Lower lobe of right lung (tissue), 2 donors: ENCODE data around the gene MN1. TPM values are rescaled to one million over a fixed set of nuclear protein-coding genes. Genes with fewer than 3 reads are reported as not detected.

ENCODE experiments used
- ATAC-seq, 2 donors: fragments of 200-7000 bp; cut with Tn5 transposase; one replicate each; pipeline ENCODE4 v1.9.1; 2020 to 2022; ENCODE audit warnings: mild to moderate bottlenecking in 2 of 2, moderate library complexity in 2 of 2
- DNase-seq: peaks from one replicate; pipeline ENCODE4 v3.0.0-alpha.2; 2020
- H3K27ac ChIP-seq: fragments of 200-600 bp; one replicate; pipeline ENCODE4 v1.8.0; 2022
- H3K27me3 ChIP-seq: fragments of 200-600 bp; one replicate; pipeline ENCODE4 v1.8.0; 2022; ENCODE audit warnings: low read depth
- H3K36me3 ChIP-seq: fragments of 200-600 bp; one replicate; pipeline ENCODE4 v1.8.0; 2022; ENCODE audit warnings: mild to moderate bottlenecking
- H3K4me1 ChIP-seq: fragments of 200-600 bp; one replicate; pipeline ENCODE4 v1.8.0; 2022
- H3K4me3 ChIP-seq: fragments of 200-600 bp; one replicate; pipeline ENCODE4 v1.8.0; 2022; ENCODE audit warnings: mild to moderate bottlenecking
- H3K9me3 ChIP-seq: fragments of 200-600 bp; one replicate; pipeline ENCODE4 v1.8.0; 2022
- intact Hi-C: fragments of 100-400 bp; cut with DNase I; formaldehyde crosslinking; loops from one replicate; pipeline ENCODE4 v1.11.0; 2022
- total RNA-seq: library from RNA; stranded (reverse); fragmentation: NEBNext Ultra II Directional; extraction: Animal tissue kit (Norgen Biotek cat#: 25700); gene quantifications from one replicate; pipeline ENCODE4 v1.2.1, GENCODE V29; 2021
- TF ChIP-seq, protein P1 (sequence below): fragments of 200-600 bp; IDR thresholded peaks from one replicate; pipeline ENCODE4 v1.8.0; 2022; ENCODE audit warnings: antibody characterized with exemption, mild to moderate bottlenecking
- donor health status: DM: no; HTN: yes; CAD: no; lungs with severe emphysema.

The MN1 gene
- total RNA-seq, 1 donor from 2014 or later: 6.5 TPM

DNA sequence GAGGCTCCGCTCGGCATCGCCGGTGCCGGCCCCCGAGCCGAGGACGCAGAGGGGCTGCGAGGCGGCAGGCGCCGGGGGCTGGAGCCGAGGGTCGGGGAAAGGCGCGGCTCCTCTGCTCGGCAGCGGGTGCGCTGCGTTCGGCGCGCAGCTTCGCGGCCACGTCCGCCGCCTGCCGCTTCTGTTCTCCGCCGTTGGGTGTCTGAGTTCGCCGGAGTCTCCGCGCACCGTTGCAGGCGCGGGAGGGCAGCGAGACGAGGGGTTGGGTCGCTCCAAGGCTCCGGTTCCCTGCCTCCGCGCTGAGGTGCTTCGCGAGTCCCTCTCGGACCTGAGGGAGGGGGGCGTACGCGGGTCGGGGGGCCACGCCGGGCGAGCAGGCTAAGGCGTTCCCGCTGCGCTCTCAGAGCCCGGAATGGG lies 347 bp downstream of the MN1 start:
- Histone ChIP-seq H3K9me3 (no peaks in the 10 kb centered on the region), H3K4me1 (peaks cover 38% of the 10 kb centered on the region), H3K27ac (peak overlapping the region; percentile 83), H3K4me3 (peak overlapping the region; percentile 70), H3K27me3 (peaks cover 42% of the 10 kb centered on the region), H3K36me3 (no peaks in the 10 kb centered on the region)
- intact Hi-C loops: no loop called here
- TF ChIP-seq, protein P1, sequence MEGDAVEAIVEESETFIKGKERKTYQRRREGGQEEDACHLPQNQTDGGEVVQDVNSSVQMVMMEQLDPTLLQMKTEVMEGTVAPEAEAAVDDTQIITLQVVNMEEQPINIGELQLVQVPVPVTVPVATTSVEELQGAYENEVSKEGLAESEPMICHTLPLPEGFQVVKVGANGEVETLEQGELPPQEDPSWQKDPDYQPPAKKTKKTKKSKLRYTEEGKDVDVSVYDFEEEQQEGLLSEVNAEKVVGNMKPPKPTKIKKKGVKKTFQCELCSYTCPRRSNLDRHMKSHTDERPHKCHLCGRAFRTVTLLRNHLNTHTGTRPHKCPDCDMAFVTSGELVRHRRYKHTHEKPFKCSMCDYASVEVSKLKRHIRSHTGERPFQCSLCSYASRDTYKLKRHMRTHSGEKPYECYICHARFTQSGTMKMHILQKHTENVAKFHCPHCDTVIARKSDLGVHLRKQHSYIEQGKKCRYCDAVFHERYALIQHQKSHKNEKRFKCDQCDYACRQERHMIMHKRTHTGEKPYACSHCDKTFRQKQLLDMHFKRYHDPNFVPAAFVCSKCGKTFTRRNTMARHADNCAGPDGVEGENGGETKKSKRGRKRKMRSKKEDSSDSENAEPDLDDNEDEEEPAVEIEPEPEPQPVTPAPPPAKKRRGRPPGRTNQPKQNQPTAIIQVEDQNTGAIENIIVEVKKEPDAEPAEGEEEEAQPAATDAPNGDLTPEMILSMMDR: no peak
- DNase-seq (no peak), ATAC-seq (peak; percentile 28 to 47)

DNA sequence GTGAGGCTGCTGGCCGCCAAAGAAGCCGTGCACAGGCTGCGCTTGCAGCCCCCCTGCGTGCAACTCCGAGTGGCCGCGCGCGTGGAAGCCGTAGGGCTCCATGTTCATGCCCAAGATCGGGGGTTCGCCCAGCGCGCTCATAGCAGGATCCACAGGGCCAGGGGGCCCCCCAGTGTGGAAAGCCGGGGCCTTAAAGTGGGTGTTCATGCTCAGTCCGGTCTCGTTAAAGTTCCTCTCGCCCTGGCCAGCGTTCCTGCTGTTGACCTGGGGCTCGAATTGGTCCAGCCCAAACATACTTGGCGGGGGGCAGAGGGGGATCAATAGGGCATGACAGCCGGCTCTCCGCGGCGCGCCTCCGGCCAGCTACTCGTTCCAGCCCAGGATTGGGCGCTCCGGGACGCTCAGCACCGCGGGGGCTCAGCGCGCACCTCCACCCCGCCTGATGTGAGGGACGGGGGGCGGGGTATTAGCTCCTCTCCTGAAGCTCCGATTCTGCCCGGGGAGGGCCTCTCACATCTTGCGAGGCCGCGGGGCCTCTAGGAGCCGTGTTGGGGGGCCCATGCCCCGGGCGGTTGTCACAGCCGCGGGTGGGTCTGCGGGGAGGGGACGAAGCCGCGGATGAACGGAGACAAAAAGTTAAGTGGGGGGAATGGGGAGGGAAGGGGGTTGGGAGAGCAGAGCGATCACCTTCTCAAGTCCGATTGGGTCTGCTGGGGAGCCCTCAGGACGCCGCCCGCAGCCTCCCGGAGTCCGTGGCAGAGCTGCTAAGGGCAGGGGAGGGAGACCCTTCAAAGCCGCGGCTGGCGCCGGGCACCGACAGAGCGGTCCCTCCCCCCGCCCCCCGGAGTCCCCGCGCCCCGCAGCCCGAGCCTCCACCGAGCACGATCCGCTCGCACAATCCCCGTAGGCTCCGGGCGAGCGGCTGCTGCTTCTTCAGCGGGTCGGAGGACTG lies 1.0 kb downstream of the MN1 start:
- H3K36me3 ChIP-seq: no peaks in the 10 kb centered on the region
- H3K27ac ChIP-seq: peak overlapping the region; percentile 83
- intact Hi-C loops: no loop called here
- ATAC-seq: peak in 1 of 2 donors; percentile 3
- TF ChIP-seq, protein P1: no peak
- no peaks in the 10 kb centered on the region for H3K9me3 ChIP-seq
- peak overlapping the region; percentile 70 for H3K4me3 ChIP-seq
- no peak for DNase-seq
- peaks cover 38% of the 10 kb centered on the region for H3K4me1 ChIP-seq
- peaks cover 42% of the 10 kb centered on the region for H3K27me3 ChIP-seq

DNA sequence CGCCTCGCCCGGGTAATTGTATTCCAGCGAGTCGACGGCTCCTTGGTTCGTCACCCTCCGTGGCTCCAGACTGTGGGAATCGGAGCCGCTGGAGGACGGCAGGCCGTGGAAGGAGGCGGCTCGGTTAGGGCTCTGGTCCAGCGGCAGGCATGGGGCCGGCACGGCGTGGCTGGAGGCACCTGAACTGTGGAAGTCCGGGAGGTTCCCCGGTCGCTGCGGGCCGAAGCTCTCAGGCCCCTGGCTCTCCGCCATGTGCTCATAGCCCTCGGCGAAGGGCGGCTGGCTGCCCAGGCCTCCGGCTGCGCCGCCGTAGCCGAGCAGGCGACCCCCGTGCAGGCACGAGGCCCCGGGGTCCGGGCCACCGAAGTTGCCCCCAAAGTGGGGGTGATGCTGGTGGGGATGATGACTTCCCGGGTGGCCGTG lies 1.7 kb downstream of the MN1 start:
- no peak for DNase-seq
- no peak for ATAC-seq

DNA sequence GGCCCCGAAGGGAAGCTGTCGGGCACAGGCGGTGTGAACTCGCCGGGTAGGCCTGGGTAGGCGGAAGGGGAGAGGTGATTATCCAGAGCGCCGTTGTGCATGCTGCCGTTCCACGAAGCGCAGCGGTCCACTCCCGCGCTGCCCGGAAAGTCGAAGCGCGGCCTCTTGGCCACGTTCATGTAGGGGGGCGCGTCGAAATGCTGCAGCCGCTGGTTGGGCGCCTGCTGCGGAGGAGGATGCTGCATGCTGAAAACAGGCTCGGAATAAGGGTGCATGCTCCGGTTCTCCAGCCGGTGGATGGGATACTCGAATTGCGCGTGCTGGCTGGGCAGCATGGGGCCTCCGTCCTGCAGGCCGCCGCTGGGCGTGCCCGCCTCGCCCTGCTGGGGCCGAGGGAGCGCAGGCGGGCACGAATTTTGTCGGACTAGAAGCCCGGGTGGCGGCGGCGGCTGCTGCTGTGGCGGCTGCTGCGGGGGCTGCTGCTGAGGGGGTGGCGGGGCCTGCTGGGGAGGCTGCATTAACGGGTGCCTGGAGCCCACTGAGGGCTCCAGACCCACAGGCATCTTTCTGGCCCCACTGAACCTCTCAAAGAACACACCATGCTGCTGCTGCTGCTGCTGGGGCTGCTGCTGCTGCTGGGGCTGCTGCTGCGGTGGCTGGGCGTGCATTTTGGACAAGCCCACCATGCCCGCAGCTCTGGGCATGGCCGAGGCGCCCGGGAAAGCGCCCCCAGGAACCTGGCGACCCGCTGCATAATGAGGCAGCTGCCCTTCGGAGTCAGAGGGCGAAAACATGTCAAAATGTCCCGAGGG lies 2.3 kb downstream of the MN1 start:
- H3K27ac ChIP-seq: no peak overlapping the region
- DNase-seq (no peak), ATAC-seq (no peak)
- TF ChIP-seq, protein P1: no peak
- peak overlapping the region; percentile 70 for H3K4me3 ChIP-seq
- no peaks in the 10 kb centered on the region for H3K9me3 ChIP-seq
- intact Hi-C loops: no loop called here
- peaks cover 42% of the 10 kb centered on the region for H3K27me3 ChIP-seq
- H3K4me1 ChIP-seq: peaks cover 31% of the 10 kb centered on the region
- H3K36me3 ChIP-seq: no peaks in the 10 kb centered on the region

More for the DNA sequence above, 1.7 kb downstream of the MN1 start:
- Histone ChIP-seq H3K36me3 (no peaks in the 10 kb centered on the region), H3K27ac (no peak overlapping the region), H3K9me3 (no peaks in the 10 kb centered on the region), H3K27me3 (peaks cover 42% of the 10 kb centered on the region), H3K4me1 (peaks cover 37% of the 10 kb centered on the region), H3K4me3 (peak overlapping the region; percentile 70)
- intact Hi-C loops: no loop called here
- TF ChIP-seq, protein P1: no peak

DNA sequence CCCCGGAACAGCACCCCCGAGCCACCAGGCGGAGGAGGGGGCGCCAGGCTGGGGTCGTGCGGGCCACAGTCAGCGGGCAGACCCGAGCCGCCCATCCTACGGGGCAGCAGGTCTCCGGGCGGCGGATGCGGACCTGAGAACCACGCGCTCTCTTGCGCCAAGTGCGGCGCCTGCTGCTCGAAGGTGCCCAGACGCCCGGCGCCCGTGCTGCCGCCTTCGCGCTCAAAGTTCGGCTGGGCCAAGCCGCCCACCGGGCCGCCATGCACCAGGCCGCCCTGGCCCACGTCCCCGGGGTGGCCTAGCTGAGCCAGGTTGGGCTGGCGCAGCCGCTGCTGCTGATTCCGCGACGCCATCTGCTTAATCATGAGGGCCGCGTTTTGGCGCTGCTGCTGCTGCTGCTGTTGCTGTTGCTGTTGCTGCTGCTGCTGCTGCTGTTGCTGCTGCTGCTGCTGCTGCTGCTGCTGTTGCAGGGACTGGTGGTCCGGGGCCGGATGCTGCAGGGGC lies 3.0 kb downstream of the MN1 start:
- Histone ChIP-seq H3K36me3 (no peaks in the 10 kb centered on the region), H3K27ac (no peak overlapping the region), H3K4me3 (no peak overlapping the region), H3K27me3 (peaks cover 42% of the 10 kb centered on the region), H3K4me1 (peaks cover 30% of the 10 kb centered on the region), H3K9me3 (no peaks in the 10 kb centered on the region)
- ATAC-seq (no peak), DNase-seq (no peak)
- intact Hi-C loops: no loop called here
- TF ChIP-seq, protein P1: no peak
